ENCODE measurements around the gene TBX5.

TBX5 gene

GRCh38 chr12:114414031-114414865 lies 8.3 kb upstream of the TBX5 start:
- no peak overlapping the region for H3K4me3 ChIP-seq (ENCODE audit: low read length)
- no peak for TF ChIP-seq ZNF274 (IDR thresholded peaks at IDR 0.05; ENCODE audit: low read depth, low read length)

- no peak overlapping the region for H3K4me3 ChIP-seq (ENCODE audit: low read length)
Measured at GRCh38 chr12:114412825-114413749, 7.1 kb upstream of the TBX5 start.

GRCh38 chr12:114412307-114412706 lies 6.4 kb upstream of the TBX5 start:
- no peak overlapping the region for H3K4me3 ChIP-seq (ENCODE audit: low read length)
- no peak for TF ChIP-seq ZNF274 (IDR thresholded peaks at IDR 0.05; ENCODE audit: low read depth, low read length)

More at GRCh38 chr12:114412825-114413749, 7.1 kb upstream of the TBX5 start:
- no peak for TF ChIP-seq ZNF274 (IDR thresholded peaks at IDR 0.05; ENCODE audit: low read depth, low read length)

- no peak for TF ChIP-seq ZNF274 (IDR thresholded peaks at IDR 0.05; ENCODE audit: low read depth, low read length)
- no peak overlapping the region for H3K4me3 ChIP-seq (ENCODE audit: low read length)
Measured at GRCh38 chr12:114411071-114411837, 5.3 kb upstream of the TBX5 start.

- TF ChIP-seq ZNF274 (IDR thresholded peaks at IDR 0.05; ENCODE audit: low read depth, low read length) = no peak
- H3K4me3 ChIP-seq (ENCODE audit: low read length) = no peak overlapping the region
Measured at GRCh38 chr12:114409852-114410600, 4.1 kb upstream of the TBX5 start.

GRCh38 chr12:114408886-114409851 lies 3.2 kb upstream of the TBX5 start:
- no peak for TF ChIP-seq ZNF274 (IDR thresholded peaks at IDR 0.05; ENCODE audit: low read depth, low read length)
- H3K4me3 ChIP-seq (ENCODE audit: low read length) = no peak overlapping the region; the same call in 1 of the 2 replicates

GRCh38 chr12:114408471-114408885 lies 2.5 kb upstream of the TBX5 start:
- TF ChIP-seq ZNF274 (IDR thresholded peaks at IDR 0.05; ENCODE audit: low read depth, low read length) = no peak
- H3K4me3 ChIP-seq (ENCODE audit: low read length) = no peak overlapping the region

- TF ChIP-seq ZNF274 (IDR thresholded peaks at IDR 0.05; ENCODE audit: low read depth, low read length) = no peak
- no peak overlapping the region for H3K4me3 ChIP-seq (ENCODE audit: low read length)
Measured at GRCh38 chr12:114407842-114408411, 2.0 kb upstream of the TBX5 start.

- no peak overlapping the region for H3K4me3 ChIP-seq (ENCODE audit: low read length)
- TF ChIP-seq ZNF274 (IDR thresholded peaks at IDR 0.05; ENCODE audit: low read depth, low read length) = no peak
Measured at GRCh38 chr12:114406984-114407841, 1.3 kb upstream of the TBX5 start.

- H3K4me3 ChIP-seq (ENCODE audit: low read length) = no peak overlapping the region
- no peak for TF ChIP-seq ZNF274 (IDR thresholded peaks at IDR 0.05; ENCODE audit: low read depth, low read length)
Measured at GRCh38 chr12:114406316-114406983, 506 bp upstream of the TBX5 start.

All from GM08714 (cell line).